GM19025 (cell line): ENCODE data around the gene FCHO2.

Experiments
- ATAC-seq: cut with Tn5 transposase; IDR thresholded peaks from one replicate; pipeline ENCODE4 v1.9.1; 2021; ENCODE audit warnings: mild to moderate bottlenecking, low read depth, moderate library complexity; ENCODE audit not compliant: unreplicated experiment

FCHO2 gene

GRCh38 chr5:73103870-73104299 is 148.0 kb downstream of the FCHO2 start:
- no peak for ATAC-seq

GRCh38 chr5:73104326-73104725 is 148.5 kb downstream of the FCHO2 start:
- no peak for ATAC-seq

- no peak for ATAC-seq
These were observed 150.5 kb downstream of the FCHO2 start for GRCh38 chr5:73106335-73106734.

GRCh38 chr5:73110190-73110589 is 154.3 kb downstream of the FCHO2 start:
- ATAC-seq, result no peak

- no peak for ATAC-seq
These were observed 155.7 kb downstream of the FCHO2 start for GRCh38 chr5:73111536-73111935.

- ATAC-seq, result no peak
These were observed 156.5 kb downstream of the FCHO2 start for GRCh38 chr5:73112359-73112758.

GRCh38 chr5:73114044-73114688 is 158.3 kb downstream of the FCHO2 start:
- ATAC-seq, result no peak

- no peak for ATAC-seq
These were observed 159.7 kb downstream of the FCHO2 start for GRCh38 chr5:73115399-73116051.

GRCh38 chr5:73116506-73116905 is 160.7 kb downstream of the FCHO2 start:
- ATAC-seq, result no peak

GRCh38 chr5:73117088-73117740 is 161.4 kb downstream of the FCHO2 start:
- no peak for ATAC-seq

GRCh38 chr5:73118391-73118973 is 162.6 kb downstream of the FCHO2 start:
- ATAC-seq, result no peak

- no peak for ATAC-seq
These were observed 163.8 kb downstream of the FCHO2 start for GRCh38 chr5:73119451-73120157.

- ATAC-seq, result no peak
These were observed 164.6 kb downstream of the FCHO2 start, which contains the start of gene TMEM171 for GRCh38 chr5:73120222-73121118. Gene TMEM171, plus strand, starts transcription at chr5:73120575. Its CDS starts 2,799 bp downstream, at chr5:73123374.

GRCh38 chr5:73121119-73121463 is 165.2 kb downstream of the FCHO2 start:
- no peak for ATAC-seq

GRCh38 chr5:73122875-73123810 is 167.3 kb downstream of the FCHO2 start:
- ATAC-seq, result no peak

- no peak for ATAC-seq
These were observed 169.4 kb downstream of the FCHO2 start for GRCh38 chr5:73125289-73125688.

- no peak for ATAC-seq
These were observed 170.5 kb downstream of the FCHO2 start for GRCh38 chr5:73126381-73126780.

- ATAC-seq, result no peak
These were observed 171.1 kb downstream of the FCHO2 start for GRCh38 chr5:73126957-73127356.

- ATAC-seq, result no peak
These were observed 173.3 kb downstream of the FCHO2 start for GRCh38 chr5:73129143-73129542.
